ENCODE results near the gene TNNI3.

TNNI3 gene

GRCh38 chr19:55105237-55105636 is 52.3 kb downstream of the TNNI3 start:
- no peak overlapping the region for H3K27ac ChIP-seq
- H3K36me3 ChIP-seq: peaks cover 14% of the 10 kb centered on the region
- H3K9me3 ChIP-seq (ENCODE audit: severe bottlenecking): no peaks in the 10 kb centered on the region
- no peaks in the 10 kb centered on the region for H3K27me3 ChIP-seq (ENCODE audit: insufficient read depth, low read depth, severe bottlenecking)
- TF ChIP-seq CTCF (IDR thresholded peaks at IDR 0.05; ENCODE audit: low read depth, low read length): no peak
- DNase-seq: no peak
- no peak overlapping the region for H3K4me3 ChIP-seq (ENCODE audit: low read depth, low read length)

- H3K27ac ChIP-seq: no peak overlapping the region
- no peak for DNase-seq
- TF ChIP-seq CTCF (IDR thresholded peaks at IDR 0.05; ENCODE audit: low read depth, low read length): no peak
- H3K36me3 ChIP-seq: peaks cover 19% of the 10 kb centered on the region
- H3K4me3 ChIP-seq (ENCODE audit: low read depth, low read length): no peak overlapping the region
- H3K9me3 ChIP-seq (ENCODE audit: severe bottlenecking): no peaks in the 10 kb centered on the region
- no peaks in the 10 kb centered on the region for H3K27me3 ChIP-seq (ENCODE audit: insufficient read depth, low read depth, severe bottlenecking)
These were observed 54.3 kb downstream of the TNNI3 start for GRCh38 chr19:55103190-55103589.

All from WERI-Rb-1 (cell line).